ENCODE data around the gene SUDS3.
"Not testable (repeated sequence)": the region's sequence is repeated elsewhere in the genome, so short reads cannot be mapped to it uniquely, and the experiment has no call there.

SUDS3 gene

DNA sequence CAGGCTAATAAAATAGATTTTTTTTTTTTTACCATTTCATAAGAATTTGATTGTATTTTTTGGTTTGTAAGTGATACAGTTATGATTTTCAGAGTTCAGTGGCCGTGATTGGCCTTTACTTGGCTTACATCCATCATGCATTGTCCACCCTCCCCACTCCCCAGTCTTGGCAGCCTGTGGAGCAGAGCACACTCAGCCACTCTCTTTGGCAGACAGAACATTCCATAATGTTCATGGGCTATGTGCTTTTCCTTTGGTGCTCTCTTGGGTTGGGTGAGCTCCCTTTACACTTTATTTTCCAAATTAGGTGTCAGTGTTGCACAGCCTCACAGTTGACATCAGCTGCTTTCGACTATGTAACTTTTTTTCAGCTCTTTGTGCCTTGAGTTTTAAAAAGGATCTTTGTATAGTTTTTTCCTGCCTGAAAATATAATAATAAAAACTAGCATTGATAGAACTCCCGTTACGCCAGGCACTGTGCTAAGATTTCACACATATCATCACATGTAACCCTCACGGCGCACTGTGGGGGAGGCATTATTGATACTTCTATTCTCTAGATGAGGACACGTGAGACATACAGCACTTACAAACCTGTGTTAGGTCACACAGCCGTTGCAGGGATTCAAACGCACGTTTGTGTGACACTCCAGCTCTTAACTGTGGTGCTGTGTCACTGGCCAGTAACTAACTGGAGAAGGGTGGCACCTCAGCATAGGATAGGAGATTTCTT is 21.5 kb downstream of the SUDS3 start:
- DNase-seq (ENCODE audit: low read depth in 2 of 2): no peak

DNA sequence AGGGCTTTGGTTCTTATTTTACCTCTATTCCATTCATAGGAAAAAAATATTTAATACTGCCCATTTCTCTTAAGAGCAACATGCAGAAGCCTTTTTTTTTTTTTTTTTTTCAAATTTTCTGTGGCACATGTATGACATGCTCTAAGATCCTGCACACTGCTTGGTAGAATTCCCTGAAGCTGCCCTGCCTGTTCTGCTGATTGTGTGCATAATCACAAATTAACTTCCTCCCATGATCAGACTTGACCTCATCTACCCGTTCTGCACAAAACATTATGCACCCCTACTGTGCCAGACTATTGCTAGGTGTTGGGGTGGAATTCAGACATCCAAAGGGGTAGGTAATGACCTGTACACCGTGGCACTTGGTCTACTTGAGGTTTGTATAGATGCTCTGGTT is 22.2 kb downstream of the SUDS3 start:
- no peak for DNase-seq (ENCODE audit: low read depth in 2 of 2)

GRCh38 chr12:118398940-118399339 is 22.6 kb downstream of the SUDS3 start:
- DNase-seq (ENCODE audit: low read depth in 2 of 2): no peak

DNA sequence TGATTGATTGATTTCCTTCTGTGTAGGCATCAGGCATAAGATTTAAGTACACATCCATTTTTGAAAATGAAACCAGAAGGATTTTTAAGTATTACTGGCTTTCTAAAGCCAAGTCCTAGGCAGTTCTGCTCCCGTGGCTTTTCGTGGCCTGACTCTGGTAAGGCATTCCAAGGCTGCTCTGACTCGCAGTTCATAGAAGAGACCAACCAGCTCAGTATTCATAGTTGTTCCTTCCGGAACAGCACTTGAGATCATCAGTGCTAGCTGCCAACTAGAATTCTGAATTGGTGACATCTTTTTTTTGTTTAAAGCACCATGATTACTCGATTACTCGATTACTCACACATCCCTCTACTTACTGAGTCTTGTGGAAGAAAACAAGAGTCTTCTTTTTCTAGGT is 25.9 kb downstream of the SUDS3 start:
- no peak for DNase-seq (ENCODE audit: low read depth in 2 of 2)

DNA sequence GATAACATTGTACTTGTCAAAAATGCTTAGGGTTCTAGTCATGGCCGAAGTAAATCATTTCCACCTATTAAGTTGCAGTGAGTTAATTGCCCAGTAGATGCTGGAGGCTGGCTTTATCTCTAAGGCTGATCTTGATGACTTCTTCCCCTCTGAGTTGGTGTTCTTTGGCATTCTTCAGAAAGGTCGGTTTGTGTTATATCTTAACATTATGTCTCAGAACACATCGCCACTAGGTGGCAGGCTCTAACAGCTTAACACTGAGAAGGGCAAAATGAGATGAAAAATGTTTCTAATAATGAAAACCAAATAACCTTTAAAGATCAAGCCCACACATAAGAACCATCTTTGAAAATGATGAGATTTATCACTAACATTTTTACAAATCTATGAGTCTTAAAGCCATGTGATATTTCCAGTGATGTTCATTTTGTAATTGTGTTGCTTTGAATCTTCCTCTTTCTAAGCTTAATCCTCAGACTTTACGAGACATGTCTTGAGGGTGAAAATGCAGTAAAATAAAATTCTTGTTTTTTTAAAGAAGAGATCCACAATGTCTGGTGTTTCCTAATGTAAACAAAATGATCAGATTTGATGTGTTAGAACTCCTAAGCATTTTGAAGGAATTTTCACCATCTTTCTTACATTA is 28.6 kb downstream of the SUDS3 start:
- DNase-seq (ENCODE audit: low read depth in 2 of 2): peak; percentile 29 to 42

GRCh38 chr12:118408241-118408640 is 31.9 kb downstream of the SUDS3 start:
- DNase-seq (ENCODE audit: low read depth in 2 of 2): not testable (repeated sequence)

DNA sequence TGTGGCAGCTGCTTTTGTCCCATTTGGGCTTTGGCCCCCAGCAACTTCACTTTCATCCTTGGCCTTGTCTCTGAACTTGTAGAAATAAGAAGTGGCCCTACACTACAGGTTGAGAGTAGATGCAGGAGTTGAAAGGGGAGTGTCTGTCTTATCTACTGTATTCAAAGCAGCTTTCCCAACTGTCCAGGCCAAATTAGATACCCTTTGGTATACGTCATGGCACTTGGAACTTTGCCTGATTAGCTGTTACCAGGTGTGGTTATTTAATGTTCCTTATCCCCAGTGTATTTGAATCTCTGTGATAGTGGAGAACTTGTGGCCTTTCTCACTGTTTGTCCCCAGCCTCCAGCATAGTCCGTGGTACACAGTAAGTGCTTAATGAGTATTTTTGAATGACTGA is 33.5 kb downstream of the SUDS3 start:
- no peak for DNase-seq (ENCODE audit: low read depth in 2 of 2)

DNA sequence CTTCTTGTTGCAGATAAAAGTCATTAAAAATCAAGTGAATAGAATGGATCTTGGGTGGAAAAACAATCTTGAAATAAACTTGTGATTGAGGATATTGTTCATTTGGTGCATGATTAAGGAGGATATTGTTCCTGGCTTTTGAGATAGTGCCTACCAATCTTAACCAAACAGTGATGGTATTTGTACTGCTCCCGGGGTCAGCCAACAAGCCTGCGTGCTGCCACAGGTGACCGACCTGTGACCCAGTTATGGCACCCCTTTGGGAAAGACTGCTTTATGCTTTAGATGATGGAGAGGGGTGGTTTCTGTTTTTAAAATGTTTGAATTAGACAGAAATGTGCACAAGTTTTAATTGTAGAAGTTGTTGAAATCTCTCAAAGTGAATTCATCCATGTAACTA is 41.6 kb downstream of the SUDS3 start:
- no peak for DNase-seq (ENCODE audit: low read depth in 2 of 2)

GRCh38 chr12:118418385-118419057 is 42.2 kb downstream of the SUDS3 start:
- DNase-seq (ENCODE audit: low read depth in 2 of 2): no peak

DNA sequence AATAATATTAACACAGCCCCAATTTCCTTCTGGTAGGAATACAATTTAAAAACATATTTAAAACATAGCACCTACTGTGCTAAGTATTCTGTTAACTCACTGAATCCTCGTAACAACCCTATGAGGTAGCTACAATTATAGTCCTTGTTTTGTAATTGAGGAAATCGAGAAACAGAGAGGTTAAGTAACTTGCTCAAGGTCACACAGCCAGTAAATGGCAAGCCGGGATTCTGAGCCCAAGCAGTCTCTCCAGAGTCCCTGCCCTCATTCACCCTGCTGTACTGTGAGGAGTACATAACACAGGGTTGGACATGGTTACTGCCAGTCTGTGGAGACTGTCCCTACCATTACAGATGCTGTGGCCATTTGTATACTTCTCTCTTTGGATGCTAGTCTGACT is 44.3 kb downstream of the SUDS3 start:
- no peak for DNase-seq (ENCODE audit: low read depth in 2 of 2)

GRCh38 chr12:118424884-118425283 is 48.5 kb downstream of the SUDS3 start:
- no peak for DNase-seq (ENCODE audit: low read depth in 2 of 2)

DNA sequence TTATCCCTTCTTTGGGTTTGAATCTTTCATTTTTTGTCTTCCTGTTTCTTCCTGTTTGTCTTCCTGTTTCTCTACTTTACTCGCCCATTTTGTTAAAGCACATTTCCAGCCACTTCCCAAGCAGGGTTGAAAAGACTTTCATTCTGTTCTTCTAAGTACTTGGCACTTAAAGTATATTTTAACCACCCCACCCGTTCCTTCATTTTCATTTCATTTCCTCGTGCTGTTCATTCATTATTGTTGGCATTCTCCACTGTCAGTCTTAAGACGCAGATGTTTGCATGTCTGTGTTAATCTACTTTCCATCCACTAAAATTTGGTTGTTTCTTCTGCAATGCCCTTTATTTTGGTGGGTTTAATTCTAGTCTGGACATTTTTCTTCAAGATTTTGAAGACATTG is 49.0 kb downstream of the SUDS3 start:
- no peak for DNase-seq (ENCODE audit: low read depth in 2 of 2)

- DNase-seq (ENCODE audit: low read depth in 2 of 2): no peak
These were observed 51.5 kb downstream of the SUDS3 start for GRCh38 chr12:118427819-118428218.

- DNase-seq (ENCODE audit: low read depth in 2 of 2): no peak
These were observed 52.3 kb downstream of the SUDS3 start for GRCh38 chr12:118428643-118429042.

GRCh38 chr12:118429688-118430383 is 53.5 kb downstream of the SUDS3 start:
- DNase-seq (ENCODE audit: low read depth in 2 of 2): no peak

DNA sequence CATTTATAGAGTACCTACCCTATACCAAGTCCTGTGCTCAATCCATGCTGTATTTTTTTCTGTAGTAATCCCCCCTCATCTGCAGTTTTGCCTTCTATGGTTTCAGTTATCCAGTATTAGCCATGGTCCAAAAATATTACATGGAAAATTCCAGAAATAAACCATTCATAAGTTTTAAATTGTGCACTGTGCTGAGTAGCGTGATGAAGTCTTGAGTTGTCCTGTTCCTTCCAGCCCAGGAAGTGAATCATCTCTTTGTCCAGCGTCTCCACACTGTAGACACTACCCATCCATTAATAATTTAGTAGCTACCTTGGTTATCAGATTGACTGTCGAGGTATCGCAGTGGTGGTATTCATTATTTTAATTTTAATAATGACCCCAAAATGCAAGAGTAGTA is 54.2 kb downstream of the SUDS3 start:
- no peak for DNase-seq (ENCODE audit: low read depth in 2 of 2)

- DNase-seq (ENCODE audit: low read depth in 2 of 2): no peak
These were observed 56.6 kb downstream of the SUDS3 start for GRCh38 chr12:118432812-118433545.

DNA sequence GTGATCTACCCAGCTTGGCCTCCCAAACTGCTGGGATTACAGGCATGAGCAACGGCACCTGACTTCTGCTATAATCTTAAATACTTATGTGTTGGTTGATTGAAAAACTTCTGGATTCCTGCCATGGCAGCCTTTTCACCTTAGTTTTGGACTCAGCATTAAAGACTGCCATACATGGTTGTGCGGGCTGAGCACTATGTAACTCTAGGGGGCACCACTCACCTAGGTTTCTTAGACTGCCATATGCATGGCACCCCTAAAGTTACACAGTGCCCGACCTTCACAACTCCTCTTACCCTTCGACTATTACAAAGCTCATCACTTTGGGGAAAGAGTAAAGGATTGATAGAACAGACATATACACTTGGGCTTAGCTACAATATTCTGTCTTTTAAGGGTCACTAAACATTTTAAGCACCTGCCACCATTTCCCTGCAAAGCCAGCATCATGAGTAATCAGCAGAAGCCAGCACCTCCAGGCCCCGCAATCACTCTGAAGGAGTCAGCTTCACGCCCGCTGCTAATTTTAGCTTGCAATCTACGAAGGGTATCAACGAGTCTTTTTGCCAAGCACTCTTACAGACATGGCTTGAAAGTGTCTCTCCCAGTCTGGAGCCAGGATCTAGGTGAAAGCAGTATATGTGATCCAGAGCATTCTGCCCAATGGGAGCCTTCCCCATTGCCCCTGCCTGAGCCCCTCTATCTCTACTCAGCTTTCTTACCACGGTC is 59.8 kb downstream of the SUDS3 start:
- no peak for DNase-seq (ENCODE audit: low read depth in 2 of 2)

DNA sequence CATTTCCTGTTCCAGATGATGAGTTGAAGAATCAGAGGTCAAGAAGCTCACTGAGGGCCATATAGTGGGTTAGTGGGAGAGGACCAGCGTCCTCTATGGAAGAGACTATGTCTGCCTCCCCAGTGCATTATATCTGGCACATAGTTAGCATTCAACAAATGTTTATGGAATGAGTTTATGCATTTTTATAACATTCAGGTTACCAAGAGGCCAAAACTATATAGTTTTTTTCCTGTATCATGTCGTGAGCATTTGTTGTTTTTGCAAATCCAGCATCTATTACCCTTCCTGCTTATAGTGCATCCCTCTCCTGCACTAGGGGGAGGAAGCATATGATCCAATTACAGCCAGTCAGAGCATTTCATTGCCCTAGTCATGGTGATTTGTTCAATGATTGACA is 60.6 kb downstream of the SUDS3 start:
- no peak for DNase-seq (ENCODE audit: low read depth in 2 of 2)

- DNase-seq (ENCODE audit: low read depth in 2 of 2): no peak
These were observed 62.7 kb downstream of the SUDS3 start for GRCh38 chr12:118439068-118439467.

GRCh38 chr12:118446247-118446646 is 69.9 kb downstream of the SUDS3 start:
- DNase-seq (ENCODE audit: low read depth in 2 of 2): no peak
